DMS79 (cell line): Measurements from ENCODE around the gene CD276.

Source experiments
- DNase-seq: peaks from one replicate; lab custom pipeline; 2025; lab: John Stamatoyannopoulos, UW

CD276 gene

GRCh38 chr15:73747847-73748590 lies 63.8 kb downstream of the CD276 start:
- no peak for DNase-seq

- DNase-seq, result no peak
Measured at GRCh38 chr15:73748730-73749129, 64.5 kb downstream of the CD276 start.

- no peak for DNase-seq
Measured at GRCh38 chr15:73749533-73749932, 65.3 kb downstream of the CD276 start.

- no peak for DNase-seq
Measured at GRCh38 chr15:73749971-73750370, 65.8 kb downstream of the CD276 start.

GRCh38 chr15:73750438-73750837 lies 66.3 kb downstream of the CD276 start:
- no peak for DNase-seq

GRCh38 chr15:73750951-73751350 lies 66.8 kb downstream of the CD276 start:
- no peak for DNase-seq

- DNase-seq, result no peak
Measured at GRCh38 chr15:73751511-73751898, 67.3 kb downstream of the CD276 start.

GRCh38 chr15:73751899-73752805 lies 68.0 kb downstream of the CD276 start:
- no peak for DNase-seq

GRCh38 chr15:73752806-73753193 lies 68.6 kb downstream of the CD276 start:
- no peak for DNase-seq

GRCh38 chr15:73753250-73754130 lies 69.3 kb downstream of the CD276 start, which contains the start of gene INSYN1:
Gene INSYN1, minus strand, starts transcription at chr15:73753351. Its CDS starts 2,221 bp downstream, at chr15:73751130.
- no peak for DNase-seq

- DNase-seq, result no peak
Measured at GRCh38 chr15:73754461-73754860, 70.3 kb downstream of the CD276 start.

- no peak for DNase-seq
Measured at GRCh38 chr15:73755481-73755880, 71.3 kb downstream of the CD276 start.

- DNase-seq, result no peak
Measured at GRCh38 chr15:73755946-73756345, 71.8 kb downstream of the CD276 start.

- no peak for DNase-seq
Measured at GRCh38 chr15:73756390-73756789, 72.2 kb downstream of the CD276 start.

- no peak for DNase-seq
Measured at GRCh38 chr15:73756947-73757513, 72.8 kb downstream of the CD276 start.

- no peak for DNase-seq
Measured at GRCh38 chr15:73757571-73757970, 73.4 kb downstream of the CD276 start.

GRCh38 chr15:73758461-73758860 lies 74.3 kb downstream of the CD276 start:
- no peak for DNase-seq

- no peak for DNase-seq
Measured at GRCh38 chr15:73760330-73761329, 76.4 kb downstream of the CD276 start.

- DNase-seq, result no peak
Measured at GRCh38 chr15:73763931-73764330, 79.7 kb downstream of the CD276 start.
